M059J (cell line): ENCODE measurements around the gene ERICH2. TPM values are rescaled to one million over a fixed set of nuclear protein-coding genes. Genes with fewer than 3 reads are reported as not detected.

Experiments used
- DNase-seq: peaks from one replicate; pipeline ENCODE4 v3.0.0-alpha.2; 2012; ENCODE audit warnings: low read depth
- total RNA-seq: library from RNA; depleted of rRNA; stranded (reverse); fragments of >200 nt; shearing (Covaris generic); gene quantifications from 2 replicates; pipeline ENCODE4 v1.2.3, GENCODE V29; 2014; rRNA removed

ERICH2 gene
- total RNA-seq, 1 experiment from 2014 or later: not detected

DNA sequence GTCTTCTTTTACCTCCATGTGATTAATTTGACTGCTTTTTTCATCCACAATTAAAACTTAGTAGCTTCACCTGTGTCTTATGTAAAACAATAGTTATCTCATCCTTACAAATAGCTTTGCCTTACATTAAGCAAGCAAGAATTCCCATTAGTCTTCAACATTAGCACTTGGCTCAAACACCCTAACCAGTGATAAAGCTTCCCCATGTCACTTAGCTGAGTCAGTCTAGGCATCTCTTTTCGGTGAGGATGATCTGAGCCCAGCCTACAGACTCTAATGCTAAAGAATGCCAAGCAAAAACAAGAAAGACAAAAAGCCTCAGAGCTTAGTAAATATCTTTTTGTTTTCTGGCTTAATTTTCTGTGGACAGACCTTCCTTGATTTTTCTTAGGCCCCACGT, 72.6 kb downstream of the ERICH2 start:
- peak; percentile 65 for DNase-seq

DNA sequence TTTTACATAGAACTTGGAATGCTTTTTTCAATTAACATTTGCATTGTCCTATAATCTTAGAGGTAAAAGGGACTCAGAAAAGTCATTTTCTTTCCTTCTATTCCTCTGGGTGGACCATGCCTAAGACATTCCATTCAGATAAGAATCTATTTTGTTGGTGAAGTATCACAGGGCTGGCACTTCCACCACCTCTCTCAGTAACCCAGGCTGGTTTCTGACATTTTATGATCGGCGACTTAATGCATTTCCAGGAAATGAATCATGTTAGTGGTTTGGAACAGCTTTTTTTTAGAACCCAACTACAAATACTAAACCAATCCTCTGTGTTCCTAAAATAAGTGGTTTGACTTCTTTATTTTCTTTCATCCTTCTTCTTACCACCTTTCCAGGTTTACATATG, 73.5 kb downstream of the ERICH2 start:
- peak; percentile 92 for DNase-seq

DNA sequence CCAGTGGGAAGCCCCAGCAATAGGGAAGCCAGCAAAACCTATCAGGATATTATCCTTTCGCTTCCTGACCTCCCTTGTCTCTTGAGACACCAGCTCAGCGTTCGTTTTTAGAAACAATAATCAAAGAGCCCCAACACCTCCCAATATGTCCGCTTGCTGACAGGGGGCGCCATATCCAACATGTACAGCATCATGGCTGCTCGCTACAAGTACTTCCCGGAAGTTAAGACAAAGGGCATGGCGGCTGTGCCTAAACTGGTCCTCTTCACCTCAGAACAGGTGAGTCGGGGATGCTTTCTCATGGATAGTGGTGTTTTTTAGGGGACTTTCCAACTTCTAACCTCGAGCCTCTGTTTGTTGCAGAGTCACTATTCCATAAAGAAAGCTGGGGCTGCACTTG, 75.2 kb downstream of the ERICH2 start:
- DNase-seq: no peak

DNA sequence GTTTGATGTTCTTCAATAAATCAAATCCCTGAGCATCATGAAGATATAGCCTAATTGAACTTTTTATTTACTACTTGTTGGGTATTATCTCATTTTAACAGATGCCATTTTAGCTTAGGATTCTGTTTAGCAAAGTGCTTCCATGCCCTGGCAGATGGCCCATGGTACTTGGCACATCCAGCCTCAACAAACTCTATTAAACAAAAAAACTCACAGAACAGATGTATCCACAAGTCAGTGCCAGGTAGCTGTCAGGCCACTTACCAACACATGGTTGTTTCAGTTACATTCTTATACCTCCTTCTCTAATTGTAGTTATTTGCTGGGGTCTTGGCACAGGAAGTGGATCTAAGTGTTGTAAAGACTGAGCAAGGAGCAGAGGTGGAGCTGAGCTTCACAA, 76.1 kb downstream of the ERICH2 start:
- DNase-seq: no peak

DNA sequence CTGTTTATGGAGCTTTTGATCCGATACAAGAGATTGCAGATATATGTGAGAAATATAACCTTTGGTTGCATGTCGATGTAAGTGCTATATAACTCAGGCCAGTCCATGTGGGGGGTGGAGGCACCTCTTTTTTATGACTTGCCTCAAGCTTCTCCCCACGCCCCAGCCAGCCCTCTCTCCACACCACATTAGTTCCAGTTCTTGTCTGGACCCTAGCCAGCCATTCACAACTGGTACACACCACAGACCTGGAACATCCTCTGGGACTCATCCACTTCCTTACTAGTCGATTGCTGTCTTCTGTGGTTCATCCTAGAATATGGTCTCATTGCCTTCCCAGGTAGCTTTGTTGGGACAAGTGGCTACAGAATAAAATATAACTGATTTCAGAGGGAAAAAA, 77.5 kb downstream of the ERICH2 start:
- DNase-seq: peak; percentile 52

Other genes starting within 250 kb of the ERICH2 start
- gene SP5, start 55.0 kb upstream of the ERICH2 start, total RNA-seq: 0.42 TPM in 1 of 2 replicates, not detected in the other
- gene GAD1, start 46.5 kb downstream of the ERICH2 start, total RNA-seq: 3.0 and 3.6 TPM in 2 replicates
- gene GORASP2, start 158.9 kb downstream of the ERICH2 start, total RNA-seq: 57.4 and 58.6 TPM in 2 replicates